Suprapubic skin (tissue), 4 donors: ENCODE results near the gene MFSD6. TPM values are rescaled to one million over a fixed set of nuclear protein-coding genes. Genes with fewer than 3 reads are reported as not detected.

Experiments used
- DNase-seq, 2 donors: peaks; one replicate each; pipeline ENCODE4 v3.0.0-alpha.2; 2019; ENCODE audit warnings: low spot score in 2 of 2
- H3K27ac ChIP-seq: fragments of 200-600 bp; sonication (generic); one replicate; pipeline ENCODE4 v1.5.1; 2019
- H3K27me3 ChIP-seq: fragments of 200-600 bp; sonication (generic); one replicate; pipeline ENCODE4 v1.5.1; 2019
- H3K36me3 ChIP-seq: fragments of 200-600 bp; sonication (generic); one replicate; pipeline ENCODE4 v1.5.1; 2019
- H3K4me1 ChIP-seq: fragments of 200-600 bp; sonication (generic); one replicate; pipeline ENCODE4 v1.5.1; 2019
- H3K4me3 ChIP-seq: fragments of 200-600 bp; sonication (generic); one replicate; pipeline ENCODE4 v1.5.1; 2019; ENCODE audit warnings: mild to moderate bottlenecking
- H3K9me3 ChIP-seq: fragments of 200-600 bp; sonication (generic); one replicate; pipeline ENCODE4 v1.5.1; 2019
- EP300 ChIP-seq: sonication (generic); formaldehyde crosslinking; IDR thresholded peaks from one replicate; pipeline ENCODE4 v1.6.1; 2017; ENCODE audit warnings: antibody characterized with exemption
- POLR2A ChIP-seq, 2 donors: fragments of 450-650 bp; IDR thresholded peaks; one replicate each; pipeline ENCODE4 v1.6.1; 2017; ENCODE audit warnings: antibody characterized with exemption in 2 of 2, mild to moderate bottlenecking in 2 of 2, moderate library complexity in 2 of 2
- POLR2AphosphoS5 ChIP-seq, 3 donors: sonication (generic); formaldehyde crosslinking; IDR thresholded peaks; one replicate each; pipeline ENCODE4 v1.6.1; 2017; ENCODE audit warnings: antibody characterized with exemption in 3 of 3
- WGBS: methylation state at CpG from one replicate; pipeline ENCODE4 v1.1.5; 2018; 5-methylcytosine and 5-hydroxymethylcytosine counted together
- total RNA-seq, 4 donors: library from RNA; depleted of rRNA; stranded (reverse); fragments of >200 nt; gene quantifications; one replicate each; pipeline ENCODE4 v1.1.0, GENCODE V29; 2016
- TF ChIP-seq, protein P1 (sequence below), 2 donors: fragments of 200-600 bp in 1 of 2; fragments of 450-650 bp in 1 of 2; sonication (generic) in 1 of 2; IDR thresholded peaks; one replicate each; pipeline ENCODE4 v1.5.1; 2016 to 2019; ENCODE audit warnings: antibody characterized with exemption in 2 of 2, mild to moderate bottlenecking in 1 of 2, moderate library complexity in 1 of 2

MFSD6 gene
- total RNA-seq, 4 donors from 2014 or later, result 182 to 295 (median 199) TPM

DNA sequence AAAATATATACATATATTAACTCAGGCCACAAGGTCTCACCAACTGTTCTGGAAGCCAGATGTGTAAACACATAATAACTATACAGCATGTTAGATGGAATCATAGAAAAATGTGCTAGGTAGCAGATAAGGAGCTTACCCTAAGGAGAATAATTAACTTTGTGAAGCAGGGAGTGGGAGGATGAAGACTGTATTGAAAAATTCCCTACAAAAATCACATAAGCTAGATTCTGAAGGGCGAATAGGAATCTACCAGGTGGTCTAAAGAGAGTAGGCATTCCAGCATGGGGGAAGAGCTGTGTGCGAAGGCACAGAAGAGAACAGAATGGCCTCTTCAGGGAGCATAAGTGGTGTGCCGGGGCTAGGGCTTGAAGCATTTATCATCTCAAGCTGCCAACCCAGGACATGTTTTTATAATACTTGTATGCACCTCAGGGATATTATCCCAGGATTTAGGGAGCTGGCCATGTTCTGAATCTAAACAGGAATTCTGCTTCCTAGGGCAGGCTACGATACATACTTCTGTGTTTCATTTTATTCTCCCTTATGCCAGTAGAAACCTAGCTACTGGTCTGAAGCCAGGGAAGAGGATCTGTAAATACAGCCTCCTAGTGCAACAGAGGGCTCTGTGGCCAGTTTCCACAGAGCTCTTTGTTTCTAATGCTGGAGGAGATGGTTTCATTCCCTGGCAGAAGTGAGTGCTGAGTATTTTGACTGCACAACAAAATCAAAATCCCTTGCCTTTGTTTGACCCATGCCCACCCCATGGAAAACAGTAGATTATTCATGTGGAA lies 69.7 kb downstream of the MFSD6 start:
- H3K36me3 ChIP-seq, result no peaks in the 10 kb centered on the region
- no peak for TF ChIP-seq EP300
- TF ChIP-seq POLR2AphosphoS5 (IDR thresholded peaks at IDR 0.05), result no peak
- no peak for TF ChIP-seq POLR2A (IDR thresholded peaks at IDR 0.05)
- TF ChIP-seq, protein P1, sequence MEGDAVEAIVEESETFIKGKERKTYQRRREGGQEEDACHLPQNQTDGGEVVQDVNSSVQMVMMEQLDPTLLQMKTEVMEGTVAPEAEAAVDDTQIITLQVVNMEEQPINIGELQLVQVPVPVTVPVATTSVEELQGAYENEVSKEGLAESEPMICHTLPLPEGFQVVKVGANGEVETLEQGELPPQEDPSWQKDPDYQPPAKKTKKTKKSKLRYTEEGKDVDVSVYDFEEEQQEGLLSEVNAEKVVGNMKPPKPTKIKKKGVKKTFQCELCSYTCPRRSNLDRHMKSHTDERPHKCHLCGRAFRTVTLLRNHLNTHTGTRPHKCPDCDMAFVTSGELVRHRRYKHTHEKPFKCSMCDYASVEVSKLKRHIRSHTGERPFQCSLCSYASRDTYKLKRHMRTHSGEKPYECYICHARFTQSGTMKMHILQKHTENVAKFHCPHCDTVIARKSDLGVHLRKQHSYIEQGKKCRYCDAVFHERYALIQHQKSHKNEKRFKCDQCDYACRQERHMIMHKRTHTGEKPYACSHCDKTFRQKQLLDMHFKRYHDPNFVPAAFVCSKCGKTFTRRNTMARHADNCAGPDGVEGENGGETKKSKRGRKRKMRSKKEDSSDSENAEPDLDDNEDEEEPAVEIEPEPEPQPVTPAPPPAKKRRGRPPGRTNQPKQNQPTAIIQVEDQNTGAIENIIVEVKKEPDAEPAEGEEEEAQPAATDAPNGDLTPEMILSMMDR (IDR thresholded peaks at IDR 0.05), result no peak
- WGBS, result 51% methylated on average over 4 of the region's 4 CpGs
- no peaks in the 10 kb centered on the region for H3K9me3 ChIP-seq
- peak overlapping the region; percentile 46 for H3K27ac ChIP-seq
- peak overlapping the region; percentile 6 for H3K4me3 ChIP-seq
- no peak for DNase-seq
- peaks cover 24% of the 10 kb centered on the region for H3K4me1 ChIP-seq
- no peaks in the 10 kb centered on the region for H3K27me3 ChIP-seq

DNA sequence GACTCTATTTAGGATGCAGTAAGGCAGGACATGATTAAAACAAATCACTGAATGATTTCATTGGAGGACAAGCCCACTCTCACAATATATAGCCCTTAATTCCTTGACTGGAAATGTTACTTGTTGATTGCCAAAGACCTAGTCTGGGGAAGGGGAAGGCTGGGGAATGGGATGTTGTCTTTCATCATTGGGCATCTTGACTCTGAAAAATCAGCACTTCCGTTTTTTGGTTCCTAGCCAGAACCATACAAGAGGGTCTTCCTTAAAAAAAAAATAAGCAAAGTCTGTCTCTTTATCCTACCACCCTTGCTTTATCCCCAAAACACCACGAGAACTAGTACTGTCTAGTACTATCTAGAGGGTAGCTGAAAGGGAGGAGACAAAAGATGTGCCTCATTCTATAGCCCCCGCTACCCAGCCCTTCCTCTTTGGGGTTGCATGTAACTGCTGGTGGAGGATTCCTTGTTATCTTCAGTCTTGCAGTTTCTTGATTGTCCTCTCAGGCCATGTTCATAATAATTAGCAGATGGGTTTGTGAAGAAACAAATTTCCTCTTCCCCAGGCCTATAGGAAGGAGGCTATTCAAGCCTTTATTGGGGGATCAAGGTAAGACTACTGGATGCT lies 70.5 kb downstream of the MFSD6 start:
- Histone ChIP-seq H3K9me3 (no peaks in the 10 kb centered on the region), H3K27me3 (no peaks in the 10 kb centered on the region), H3K4me1 (peaks cover 26% of the 10 kb centered on the region), H3K36me3 (no peaks in the 10 kb centered on the region), H3K4me3 (no peak overlapping the region), H3K27ac (peak overlapping the region; percentile 46)
- TF ChIP-seq, protein P1 (IDR thresholded peaks at IDR 0.05), result no peak
- TF ChIP-seq POLR2AphosphoS5 (IDR thresholded peaks at IDR 0.05) (no peak), EP300 (no peak), POLR2A (IDR thresholded peaks at IDR 0.05) (no peak)
- WGBS, result 81% methylated on average over 3 of the region's 3 CpGs
- no peak for DNase-seq

DNA sequence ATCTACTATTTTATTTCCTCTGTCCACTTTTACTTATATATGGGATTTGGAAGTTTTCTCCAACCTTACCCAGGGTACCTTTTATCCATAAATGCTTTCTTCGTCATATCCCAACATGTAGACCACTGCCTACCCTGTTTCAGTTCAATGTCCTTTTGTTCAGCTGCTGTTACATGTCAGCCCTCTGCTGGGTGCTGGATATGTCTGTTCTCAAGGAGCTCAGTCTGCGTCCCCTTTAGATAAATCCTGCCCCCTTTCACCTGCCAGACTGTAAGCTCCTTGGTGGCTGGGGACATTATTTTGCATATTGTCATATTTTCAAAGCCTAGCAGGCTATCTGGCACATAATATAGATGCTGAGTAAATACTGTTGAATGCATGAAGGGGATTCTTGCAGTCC lies 73.2 kb downstream of the MFSD6 start:
- no peak for DNase-seq
- 91% methylated on average over 2 of the region's 2 CpGs for WGBS
- Histone ChIP-seq H3K36me3 (no peaks in the 10 kb centered on the region), H3K9me3 (no peaks in the 10 kb centered on the region), H3K4me3 (no peak overlapping the region), H3K4me1 (peaks cover 40% of the 10 kb centered on the region), H3K27me3 (no peaks in the 10 kb centered on the region), H3K27ac (no peak overlapping the region)
- TF ChIP-seq POLR2AphosphoS5 (IDR thresholded peaks at IDR 0.05), result no peak
- TF ChIP-seq EP300, result no peak
- TF ChIP-seq, protein P1 (IDR thresholded peaks at IDR 0.05), result no peak
- TF ChIP-seq POLR2A (IDR thresholded peaks at IDR 0.05), result no peak

DNA sequence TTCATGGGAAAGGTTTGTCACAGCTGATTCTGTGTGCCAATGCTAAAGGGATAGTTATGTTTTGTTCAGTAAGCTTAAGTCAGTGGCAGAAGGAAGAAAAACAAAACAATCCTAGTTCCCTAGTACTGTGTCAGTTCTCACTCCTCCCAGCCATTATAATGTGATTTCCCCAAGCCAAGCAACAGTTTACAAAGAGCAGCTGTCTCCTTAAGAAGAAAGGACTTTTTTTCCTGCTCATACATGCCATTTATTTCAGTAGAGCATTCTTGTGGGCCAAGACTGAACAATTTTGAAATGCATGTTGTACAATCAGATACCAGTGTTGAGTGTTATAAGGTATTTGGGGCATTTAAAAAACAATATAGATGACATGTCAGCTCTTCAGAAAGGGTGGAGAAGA lies 74.3 kb downstream of the MFSD6 start:
- no peak for TF ChIP-seq POLR2A (IDR thresholded peaks at IDR 0.05)
- TF ChIP-seq, protein P1 (IDR thresholded peaks at IDR 0.05), result no peak
- no peak for TF ChIP-seq POLR2AphosphoS5 (IDR thresholded peaks at IDR 0.05)
- TF ChIP-seq EP300, result no peak
- H3K36me3 ChIP-seq, result no peaks in the 10 kb centered on the region
- H3K9me3 ChIP-seq, result no peaks in the 10 kb centered on the region
- H3K4me1 ChIP-seq, result peaks cover 44% of the 10 kb centered on the region
- no peak overlapping the region for H3K27ac ChIP-seq
- H3K27me3 ChIP-seq, result no peaks in the 10 kb centered on the region
- H3K4me3 ChIP-seq, result no peak overlapping the region
- no peak for DNase-seq

DNA sequence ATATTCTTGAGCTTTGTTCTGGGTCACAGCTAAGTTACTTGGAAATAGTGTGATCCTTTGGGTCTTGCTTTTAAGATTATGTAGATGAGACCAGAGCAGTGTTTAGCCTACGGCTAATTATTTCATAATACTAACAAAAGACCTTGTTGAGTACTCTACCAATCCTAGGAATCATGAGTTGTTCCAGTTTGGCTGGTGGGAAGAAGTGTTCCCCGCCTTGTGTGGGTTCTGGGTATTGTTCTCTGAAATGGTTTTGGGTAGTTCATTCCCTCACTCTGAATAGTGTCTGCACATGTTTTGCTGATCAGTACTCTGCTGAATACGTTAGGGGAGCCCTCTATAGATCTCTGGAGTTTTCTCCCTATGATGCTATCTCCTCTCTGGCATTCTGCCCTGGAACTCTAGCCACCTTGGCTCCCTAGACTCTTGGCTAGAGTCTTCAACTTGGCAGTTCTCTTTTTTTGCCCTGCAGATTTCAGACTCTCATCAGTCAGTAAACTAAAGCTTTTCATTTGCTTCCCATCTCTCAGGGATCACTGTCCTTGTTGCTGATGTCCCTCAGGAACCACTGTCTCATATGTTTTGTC lies 78.0 kb downstream of the MFSD6 start:
- H3K27ac ChIP-seq, result peak overlapping the region; percentile 41
- WGBS, result 33% methylated on average over 3 of the region's 3 CpGs
- H3K9me3 ChIP-seq, result no peaks in the 10 kb centered on the region
- H3K27me3 ChIP-seq, result no peaks in the 10 kb centered on the region
- peaks cover 28% of the 10 kb centered on the region for H3K36me3 ChIP-seq
- peaks cover 28% of the 10 kb centered on the region for H3K4me1 ChIP-seq
- no peak for DNase-seq
- no peak overlapping the region for H3K4me3 ChIP-seq
- TF ChIP-seq EP300, result no peak
- TF ChIP-seq, protein P1 (IDR thresholded peaks at IDR 0.05), result no peak
- no peak for TF ChIP-seq POLR2AphosphoS5 (IDR thresholded peaks at IDR 0.05)
- TF ChIP-seq POLR2A (IDR thresholded peaks at IDR 0.05), result no peak
